GM12878 (cell line): ENCODE results near the gene CELF2. TPM values are rescaled to one million over a fixed set of nuclear protein-coding genes. Genes with fewer than 3 reads are reported as not detected.

Source experiments
- ATAC-seq: fragments of 200-7000 bp; cut with Tn5 transposase; 3 replicates; pipeline ENCODE4 v1.9.1; 2020; ENCODE audit warnings: mild to moderate bottlenecking, moderate library complexity
- BruUV-seq: library from RNA; stranded (reverse); fragments of 400-500 nt; replicated peaks from 2 replicates; lab custom pipeline; 2021; lab: Mats Ljungman, UMichigan
- CTCF ChIA-PET: fragments of 300-600 bp; sonication (Branson Sonifier 250); formaldehyde crosslinking; extraction: SDS; loops from one replicate; lab custom pipeline; 2021; ENCODE audit warnings: inconsistent platforms; lab: Yijun Ruan, JAX
- POLR2A ChIA-PET: fragments of 350-600 bp; formaldehyde crosslinking; extraction: SDS; loops from one replicate; lab custom pipeline; 2021; ENCODE audit warnings: inconsistent platforms; lab: Charles Lee
- RAD21 ChIA-PET: fragments of 300-600 bp; sonication (Branson Sonifier 250); formaldehyde crosslinking; loops from one replicate; lab custom pipeline; 2023; ENCODE audit warnings: antibody characterized with exemption; ENCODE audit not compliant: unreplicated experiment; lab: Charles Lee
- SMC1A ChIA-PET: fragments of 300-600 bp; sonication (Branson Sonifier 250); formaldehyde crosslinking; loops from one replicate; lab custom pipeline; 2023; ENCODE audit not compliant: unreplicated experiment, uncharacterized antibody; lab: Charles Lee
- DNase-seq: peaks from one replicate; pipeline ENCODE4 v3.0.0-alpha.2; 2011; ENCODE audit warnings: low read depth, low spot score
- FAIRE-seq: peaks from 3 replicates; lab custom pipeline; 2011; peaks lifted over from hg19 to GRCh38; lab: Jason Lieb, UNC
- H2AFZ ChIP-seq: 2 replicates; pipeline ENCODE4 v1.6.0; 2011; ENCODE audit warnings: low read depth, low read length, control low read depth; ENCODE audit not compliant: control insufficient read depth
- H3K27ac ChIP-seq: 2 replicates; pipeline ENCODE4 v1.5.1; 2011; ENCODE audit warnings: control low read depth; ENCODE audit not compliant: control insufficient read depth, insufficient read depth
- H3K27me3 ChIP-seq, 2 experiments: replicated peaks in 1 of 2; 2 replicates each; pipeline versions ENCODE4 v1.6.0 to v1.6.1; 2011; ENCODE audit warnings: low read length in 1 of 2; ENCODE audit not compliant: control insufficient read depth in 2 of 2, insufficient read depth in 2 of 2
- H3K36me3 ChIP-seq, 2 experiments: 2 replicates each; pipeline ENCODE4 v1.5.1; 2011; ENCODE audit warnings: low read length in 1 of 2; ENCODE audit not compliant: control insufficient read depth in 2 of 2, insufficient read depth in 2 of 2
- H3K4me1 ChIP-seq: 2 replicates; pipeline ENCODE4 v1.6.1; 2011; ENCODE audit warnings: mild to moderate bottlenecking, low read length, moderate library complexity, mixed read lengths; ENCODE audit not compliant: control insufficient read depth, insufficient read depth
- H3K4me2 ChIP-seq: 2 replicates; pipeline ENCODE4 v1.6.0; 2011; ENCODE audit warnings: control low read depth; ENCODE audit not compliant: control insufficient read depth, insufficient read depth
- H3K4me3 ChIP-seq: fragments of 200-600 bp; sonication (generic); 2 replicates; pipeline ENCODE4 v1.5.1; 2016
- H3K79me2 ChIP-seq: 2 replicates; pipeline ENCODE4 v1.6.0; 2011; ENCODE audit warnings: low read length; ENCODE audit not compliant: control insufficient read depth, insufficient read depth
- H3K9ac ChIP-seq: 2 replicates; pipeline ENCODE4 v1.8.0; 2011; ENCODE audit warnings: low read length, control low read depth, mixed read lengths; ENCODE audit not compliant: control insufficient read depth, insufficient read depth
- H3K9me3 ChIP-seq: replicated peaks from 3 replicates; pipeline ENCODE4 v1.5.1; 2011; ENCODE audit warnings: mild to moderate bottlenecking, low read length; ENCODE audit not compliant: control insufficient read depth, insufficient read depth
- H4K20me1 ChIP-seq: 2 replicates; pipeline ENCODE4 v1.6.0; 2011; ENCODE audit not compliant: control insufficient read depth, insufficient read depth
- BCL11A ChIP-seq: IDR thresholded peaks from 2 replicates; pipeline ENCODE4 v1.6.1; 2011; ENCODE audit warnings: low read depth, low read length
- ESRRA ChIP-seq: IDR thresholded peaks from 2 replicates; pipeline ENCODE4 v1.6.1; 2012; ENCODE audit warnings: mild to moderate bottlenecking, low read length, improper control_type of control experiment
- HDAC6 ChIP-seq: fragments of 200-600 bp; sonication (generic); IDR thresholded peaks from one replicate; pipeline ENCODE4 v1.8.0; 2017; ENCODE audit warnings: antibody characterized with exemption; ENCODE audit not compliant: unreplicated experiment
- RUNX3 ChIP-seq: IDR thresholded peaks from 2 replicates; pipeline ENCODE4 v1.6.1; 2012; ENCODE audit warnings: low read length, inconsistent platforms
- SREBF2 ChIP-seq: IDR thresholded peaks from 2 replicates; pipeline ENCODE4 v1.6.1; 2012; ENCODE audit warnings: mild to moderate bottlenecking, low read length
- SRF ChIP-seq, 2 experiments: IDR thresholded peaks; 2 replicates each; pipeline ENCODE4 v1.6.1; 2011; ENCODE audit warnings: low read depth in 2 of 2, low read length in 2 of 2, mild to moderate bottlenecking in 1 of 2, moderate library complexity in 1 of 2
- YBX1 ChIP-seq: fragments of 450-650 bp; IDR thresholded peaks from 2 replicates; pipeline ENCODE4 v1.6.1; 2016; ENCODE audit warnings: antibody characterized with exemption
- YY1 ChIP-seq: IDR thresholded peaks from 2 replicates; pipeline ENCODE4 v1.6.1; 2011; ENCODE audit warnings: low read depth, mild to moderate bottlenecking, low read length
- ZSCAN29 ChIP-seq: fragments of 450-650 bp; IDR thresholded peaks from 2 replicates; pipeline ENCODE4 v1.6.1; 2017; ENCODE audit warnings: mild to moderate bottlenecking, moderate library complexity
- WGBS: methylation state at CpG from one replicate; pipeline ENCODE4 v1.1.6; 2016; ENCODE audit warnings: low lambda C conversion rate; ENCODE audit not compliant: insufficient replicate concordance, insufficient coverage; ENCODE audit errors: missing lambda C conversion rate; 5-methylcytosine and 5-hydroxymethylcytosine counted together
- in situ Hi-C: fragments of 300-500 bp; cut with MboI; formaldehyde crosslinking; loops from 9 replicates; pipeline ENCODE4 v1.14.3; 2018; ENCODE audit warnings: mixed read lengths
- intact Hi-C: fragments of 100-400 bp; cut with micrococcal nuclease; formaldehyde crosslinking; loops from one replicate; pipeline ENCODE4 v1.14.2; 2022; ENCODE audit not compliant: unreplicated experiment
- polyA plus RNA-seq, 11 experiments: library from polyadenylated mRNA; depleted of rRNA in 4 of 11; unstranded in 6 of 11; stranded (reverse) in 5 of 11; fragments of >200 nt; fragmentation: Nextera tagmentation in 4 of 11; fragmentation: Illumina TruSeq in 1 of 11; extraction: Ambion mirVana in 4 of 11; extraction: Trizol in 1 of 11; gene quantifications; 1 replicate in 1 of 11; 2 replicates in 10 of 11; pipeline versions ENCODE4 v1.2.1 to v1.2.3, GENCODE V29; 2011 to 2016; ENCODE audit warnings: inconsistent platforms in 2 of 11, missing spikeins in 2 of 11, low read depth in 1 of 11
- total RNA-seq, 4 experiments: library from RNA; depleted of rRNA in 3 of 4; stranded (reverse); fragments of >200 nt in 3 of 4; fragmentation: Illumina TruSeq in 1 of 4; extraction: Trizol in 1 of 4; gene quantifications; 2 replicates each; pipeline versions ENCODE4 v1.2.1 to v1.2.3, GENCODE V29; 2013 to 2021

CELF2 gene
- total and polyA plus RNA-seq, 10 of the 15 experiments (the other 5 are each of a cell fraction or from before 2014, with no cell fraction given), result 20.8 to 129 (median 86.3) TPM

- TF ChIP-seq RUNX3, result peak; percentile 94
- TF ChIP-seq BCL11A, result peak; percentile 88
- no peak for TF ChIP-seq ZSCAN29
- TF ChIP-seq ESRRA, result no peak
- peak; percentile 52 for TF ChIP-seq YY1
- TF ChIP-seq HDAC6, result no peak
- no peak for TF ChIP-seq SREBF2
- no peak for TF ChIP-seq SRF (IDR thresholded peaks at IDR 0.05; ENCODE audit: low read depth in 2 of 2, low read length in 2 of 2)
These were observed 179.6 kb downstream of the CELF2 start (continued) for GRCh38 chr10:11197266-11197712.

GRCh38 chr10:11197878-11198277 lies 180.2 kb downstream of the CELF2 start:
- intact Hi-C loops, result loop anchor here (1.0 to 2.0 kb wide), 4 partner anchors 11 to 73 kb away; no protein-coding TSS in a partner anchor
- peaks cover 78% of the 10 kb centered on the region for H3K4me1 ChIP-seq
- no TSS peak for BruUV-seq
- ChIA-PET RAD21 (interaction anchor here (0.7 to 2.8 kb wide), 10 partner anchors 12 to 48 kb away, joined by 3 to 20 read pairs (median 6); no protein-coding TSS in a partner anchor), SMC1A (interaction anchor here (0.6 to 4.5 kb wide), 16 partner anchors 9 to 72 kb away, joined by 3 to 25 read pairs (median 5); no protein-coding TSS in a partner anchor)
- no peak overlapping the region for H3K4me3 ChIP-seq
- 36% methylated on average over 3 of the region's 3 CpGs for WGBS
- peaks cover 26 to 45% of the 10 kb centered on the region in 2 experiments for H3K36me3 ChIP-seq
- FAIRE-seq (no peak), ATAC-seq (no peak)
- no peaks in the 10 kb centered on the region for H3K27me3 ChIP-seq
- no peak overlapping the region for H2AFZ ChIP-seq
- in situ Hi-C loops, result no loop called here
- H3K9ac ChIP-seq, result peak overlapping the region; percentile 28
- H3K79me2 ChIP-seq, result peaks cover 94% of the 10 kb centered on the region
- H3K9me3 ChIP-seq, result no peaks in the 10 kb centered on the region; the same call in 1 of the 3 replicates
- peak overlapping the region; percentile 72 for H3K4me2 ChIP-seq
- H4K20me1 ChIP-seq, result peaks cover 7% of the 10 kb centered on the region
- TF ChIP-seq YBX1, result no peak
- TF ChIP-seq, all 136 proteins: peak for 0
- ChIA-PET CTCF (interaction anchor here (0.7 to 2.7 kb wide), 10 partner anchors 11 to 72 kb away, joined by 3 to 10 read pairs (median 3); no protein-coding TSS in a partner anchor), POLR2A (interaction anchor here (0.6 to 1.7 kb wide), 9 partner anchors 10 to 53 kb away, joined by 3 to 9 read pairs (median 4); no protein-coding TSS in a partner anchor)
- H3K27ac ChIP-seq, result peak overlapping the region; percentile 63
- DNase-seq, result no peak
